HepG2 (cell line): ENCODE results near the gene MADCAM1. TPM values are rescaled to one million over a fixed set of nuclear protein-coding genes. Genes with fewer than 3 reads are reported as not detected.

ENCODE experiments used
- FOXP1 ChIP-seq, 2 experiments: fragments of 450-650 bp in 1 of 2; IDR thresholded peaks; 2 replicates each; pipeline ENCODE4 v1.6.1; 2017 to 2018; ENCODE audit warnings: antibody characterized with exemption in 1 of 2
- NCOA1 ChIP-seq: sonication (generic); formaldehyde crosslinking; IDR thresholded peaks from 2 replicates; pipeline ENCODE4 v1.9.0; 2021; ENCODE audit warnings: missing genetic modification reagents
- POLR2A ChIP-seq, 2 experiments: IDR thresholded peaks; 2 replicates each; pipeline ENCODE4 v1.6.1; 2011; ENCODE audit warnings: low read depth in 2 of 2, low read length in 2 of 2, mild to moderate bottlenecking in 1 of 2, moderate library complexity in 1 of 2; ENCODE audit not compliant: insufficient read depth in 1 of 2
- SP5 ChIP-seq: IDR thresholded peaks from 2 replicates; pipeline ENCODE4 v1.6.1; 2016; ENCODE audit warnings: low read depth, borderline replicate concordance
- SSRP1 ChIP-seq: IDR thresholded peaks from 2 replicates; pipeline ENCODE4 v1.6.1; 2016; ENCODE audit warnings: control low read depth
- YEATS2 ChIP-seq: sonication (generic); formaldehyde crosslinking; IDR thresholded peaks from 2 replicates; pipeline ENCODE4 v1.4.0; 2020; ENCODE audit warnings: missing genetic modification reagents, borderline replicate concordance
- ZNF3 ChIP-seq: IDR thresholded peaks from 2 replicates; pipeline ENCODE4 v1.7.0; 2017; ENCODE audit warnings: inconsistent platforms
- ZNF367 ChIP-seq: sonication (generic); formaldehyde crosslinking; IDR thresholded peaks from 2 replicates; pipeline ENCODE4 v1.4.0; 2020; ENCODE audit warnings: missing genetic modification reagents, borderline replicate concordance
- polyA plus RNA-seq, 8 experiments: library from polyadenylated mRNA; depleted of rRNA in 3 of 8; stranded (reverse) in 7 of 8; unstranded in 1 of 8; fragments of >200 nt; fragmentation: Illumina TruSeq in 4 of 8; extraction: Trizol in 4 of 8; gene quantifications; 2 replicates each; pipeline versions ENCODE4 v1.2.1 to v1.2.3, GENCODE V29; 2011 to 2016; ENCODE audit warnings: low read depth in 4 of 8, missing spikeins in 1 of 8, mixed read lengths in 1 of 8; ENCODE audit not compliant: insufficient read depth in 1 of 8
- total RNA-seq, 5 experiments: library from RNA; depleted of rRNA; stranded (reverse); fragments of >200 nt; fragmentation: Illumina TruSeq; extraction: Trizol; gene quantifications; 2 replicates each; pipeline ENCODE4 v1.2.3, GENCODE V29; 2016; ENCODE audit warnings: low read depth in 1 of 5
- TF ChIP-seq, protein P1 (sequence below): IDR thresholded peaks from 2 replicates; pipeline ENCODE4 v1.6.1; 2016; ENCODE audit warnings: mild to moderate bottlenecking
- TF ChIP-seq, protein P2 (sequence below): sonication (generic); formaldehyde crosslinking; IDR thresholded peaks from 2 replicates; pipeline ENCODE4 v1.5.0; 2020; ENCODE audit warnings: mild to moderate bottlenecking, low read depth, missing genetic modification reagents, borderline replicate concordance
- TF ChIP-seq, protein P3 (sequence below): sonication (generic); formaldehyde crosslinking; IDR thresholded peaks from 2 replicates; pipeline ENCODE4 v1.5.0; 2020; ENCODE audit warnings: mild to moderate bottlenecking, missing genetic modification reagents, borderline replicate concordance
- TF ChIP-seq, protein P4 (sequence below): sonication (generic); formaldehyde crosslinking; IDR thresholded peaks from 2 replicates; pipeline ENCODE4 v1.9.0; 2021; ENCODE audit warnings: missing genetic modification reagents, mild to moderate bottlenecking, borderline replicate concordance
- TF ChIP-seq, protein P5 (sequence below): IDR thresholded peaks from 2 replicates; pipeline ENCODE4 v1.6.1; 2016; ENCODE audit warnings: missing genetic modification reagents, missing compliant biosample characterization
- TF ChIP-seq, protein P6 (sequence below): IDR thresholded peaks from 2 replicates; pipeline ENCODE4 v1.6.1; 2016

Gene MADCAM1
- total and polyA plus RNA-seq, 2 of the 13 experiments (the other 11 are each of a cell fraction or from before 2014, with no cell fraction given): 0.29 to 0.33 TPM

DNA sequence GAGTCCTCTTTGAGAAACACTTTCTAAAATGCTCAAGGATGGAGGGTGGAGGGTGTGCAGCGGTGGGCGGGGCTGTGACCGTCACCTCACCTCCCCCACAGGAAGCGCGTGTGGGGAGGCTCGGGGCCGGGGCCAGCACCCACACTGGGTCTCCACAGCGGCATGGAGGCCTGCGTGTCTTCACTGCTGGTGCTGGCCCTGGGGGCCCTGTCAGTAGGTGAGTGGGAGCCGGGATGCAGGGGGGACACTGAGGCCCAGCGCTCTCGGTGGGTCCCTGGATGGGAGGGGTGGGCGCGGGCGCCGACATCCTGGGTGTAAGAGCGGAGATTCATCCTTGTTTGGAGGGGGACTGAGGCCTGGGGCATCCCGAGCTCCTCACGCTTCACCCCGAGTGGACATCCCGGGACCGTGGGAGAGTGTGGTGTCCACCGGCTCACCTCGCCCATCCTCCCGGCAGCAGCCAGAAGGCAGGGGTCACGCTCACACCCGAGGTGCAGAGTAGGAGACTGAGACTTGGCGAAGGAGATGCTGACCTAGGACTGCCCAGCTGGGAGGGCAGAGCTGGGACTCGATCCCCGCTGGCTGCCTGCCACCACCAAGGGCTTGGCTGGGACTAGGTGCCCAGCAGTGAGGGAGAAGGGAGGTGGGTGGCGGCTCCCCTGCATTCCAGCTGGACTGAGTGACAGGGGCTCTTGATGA is 47.8 kb downstream of the MADCAM1 start, which contains the start of gene GZMM (continued):
- TF ChIP-seq, protein P1, sequence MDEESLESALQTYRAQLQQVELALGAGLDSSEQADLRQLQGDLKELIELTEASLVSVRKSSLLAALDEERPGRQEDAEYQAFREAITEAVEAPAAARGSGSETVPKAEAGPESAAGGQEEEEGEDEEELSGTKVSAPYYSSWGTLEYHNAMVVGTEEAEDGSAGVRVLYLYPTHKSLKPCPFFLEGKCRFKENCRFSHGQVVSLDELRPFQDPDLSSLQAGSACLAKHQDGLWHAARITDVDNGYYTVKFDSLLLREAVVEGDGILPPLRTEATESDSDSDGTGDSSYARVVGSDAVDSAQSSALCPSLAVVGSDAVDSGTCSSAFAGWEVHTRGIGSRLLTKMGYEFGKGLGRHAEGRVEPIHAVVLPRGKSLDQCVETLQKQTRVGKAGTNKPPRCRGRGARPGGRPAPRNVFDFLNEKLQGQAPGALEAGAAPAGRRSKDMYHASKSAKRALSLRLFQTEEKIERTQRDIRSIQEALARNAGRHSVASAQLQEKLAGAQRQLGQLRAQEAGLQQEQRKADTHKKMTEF (CRISPR knock-in tag): no peak
- TF ChIP-seq POLR2A (IDR thresholded peaks at IDR 0.05; ENCODE audit: insufficient read depth in 1 of 2, low read depth in 2 of 2, low read length in 2 of 2) (peak in 1 of 2 experiments; percentile 46; a peak in 2 of 4 replicates), YEATS2 (CRISPR knock-in tag) (no peak), NCOA1 (CRISPR knock-in tag) (no peak), SP5 (CRISPR knock-in tag) (no peak), FOXP1 (IDR thresholded peaks at IDR 0.05) (no peak), FOXP1 (CRISPR knock-in tag; IDR thresholded peaks at IDR 0.05) (no peak), SSRP1 (0 out of 2 replicates have a peak, but pooled peaks have one; percentile 40), ZNF367 (CRISPR knock-in tag) (no peak), ZNF3 (no peak)
- TF ChIP-seq, protein P2, sequence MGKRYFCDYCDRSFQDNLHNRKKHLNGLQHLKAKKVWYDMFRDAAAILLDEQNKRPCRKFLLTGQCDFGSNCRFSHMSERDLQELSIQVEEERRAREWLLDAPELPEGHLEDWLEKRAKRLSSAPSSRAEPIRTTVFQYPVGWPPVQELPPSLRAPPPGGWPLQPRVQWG: no peak
- TF ChIP-seq, protein P3, sequence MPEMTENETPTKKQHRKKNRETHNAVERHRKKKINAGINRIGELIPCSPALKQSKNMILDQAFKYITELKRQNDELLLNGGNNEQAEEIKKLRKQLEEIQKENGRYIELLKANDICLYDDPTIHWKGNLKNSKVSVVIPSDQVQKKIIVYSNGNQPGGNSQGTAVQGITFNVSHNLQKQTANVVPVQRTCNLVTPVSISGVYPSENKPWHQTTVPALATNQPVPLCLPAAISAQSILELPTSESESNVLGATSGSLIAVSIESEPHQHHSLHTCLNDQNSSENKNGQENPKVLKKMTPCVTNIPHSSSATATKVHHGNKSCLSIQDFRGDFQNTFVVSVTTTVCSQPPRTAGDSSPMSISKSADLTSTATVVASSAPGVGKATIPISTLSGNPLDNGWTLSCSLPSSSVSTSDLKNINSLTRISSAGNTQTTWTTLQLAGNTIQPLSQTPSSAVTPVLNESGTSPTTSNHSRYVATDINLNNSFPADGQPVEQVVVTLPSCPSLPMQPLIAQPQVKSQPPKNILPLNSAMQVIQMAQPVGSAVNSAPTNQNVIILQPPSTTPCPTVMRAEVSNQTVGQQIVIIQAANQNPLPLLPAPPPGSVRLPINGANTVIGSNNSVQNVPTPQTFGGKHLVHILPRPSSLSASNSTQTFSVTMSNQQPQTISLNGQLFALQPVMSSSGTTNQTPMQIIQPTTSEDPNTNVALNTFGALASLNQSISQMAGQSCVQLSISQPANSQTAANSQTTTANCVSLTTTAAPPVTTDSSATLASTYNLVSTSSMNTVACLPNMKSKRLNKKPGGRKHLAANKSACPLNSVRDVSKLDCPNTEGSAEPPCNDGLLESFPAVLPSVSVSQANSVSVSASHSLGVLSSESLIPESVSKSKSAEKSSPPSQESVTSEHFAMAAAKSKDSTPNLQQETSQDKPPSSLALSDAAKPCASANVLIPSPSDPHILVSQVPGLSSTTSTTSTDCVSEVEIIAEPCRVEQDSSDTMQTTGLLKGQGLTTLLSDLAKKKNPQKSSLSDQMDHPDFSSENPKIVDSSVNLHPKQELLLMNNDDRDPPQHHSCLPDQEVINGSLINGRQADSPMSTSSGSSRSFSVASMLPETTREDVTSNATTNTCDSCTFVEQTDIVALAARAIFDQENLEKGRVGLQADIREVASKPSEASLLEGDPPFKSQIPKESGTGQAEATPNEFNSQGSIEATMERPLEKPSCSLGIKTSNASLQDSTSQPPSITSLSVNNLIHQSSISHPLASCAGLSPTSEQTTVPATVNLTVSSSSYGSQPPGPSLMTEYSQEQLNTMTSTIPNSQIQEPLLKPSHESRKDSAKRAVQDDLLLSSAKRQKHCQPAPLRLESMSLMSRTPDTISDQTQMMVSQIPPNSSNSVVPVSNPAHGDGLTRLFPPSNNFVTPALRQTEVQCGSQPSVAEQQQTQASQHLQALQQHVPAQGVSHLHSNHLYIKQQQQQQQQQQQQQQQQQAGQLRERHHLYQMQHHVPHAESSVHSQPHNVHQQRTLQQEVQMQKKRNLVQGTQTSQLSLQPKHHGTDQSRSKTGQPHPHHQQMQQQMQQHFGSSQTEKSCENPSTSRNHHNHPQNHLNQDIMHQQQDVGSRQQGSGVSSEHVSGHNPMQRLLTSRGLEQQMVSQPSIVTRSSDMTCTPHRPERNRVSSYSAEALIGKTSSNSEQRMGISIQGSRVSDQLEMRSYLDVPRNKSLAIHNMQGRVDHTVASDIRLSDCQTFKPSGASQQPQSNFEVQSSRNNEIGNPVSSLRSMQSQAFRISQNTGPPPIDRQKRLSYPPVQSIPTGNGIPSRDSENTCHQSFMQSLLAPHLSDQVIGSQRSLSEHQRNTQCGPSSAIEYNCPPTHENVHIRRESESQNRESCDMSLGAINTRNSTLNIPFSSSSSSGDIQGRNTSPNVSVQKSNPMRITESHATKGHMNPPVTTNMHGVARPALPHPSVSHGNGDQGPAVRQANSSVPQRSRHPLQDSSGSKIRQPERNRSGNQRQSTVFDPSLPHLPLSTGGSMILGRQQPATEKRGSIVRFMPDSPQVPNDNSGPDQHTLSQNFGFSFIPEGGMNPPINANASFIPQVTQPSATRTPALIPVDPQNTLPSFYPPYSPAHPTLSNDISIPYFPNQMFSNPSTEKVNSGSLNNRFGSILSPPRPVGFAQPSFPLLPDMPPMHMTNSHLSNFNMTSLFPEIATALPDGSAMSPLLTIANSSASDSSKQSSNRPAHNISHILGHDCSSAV (CRISPR knock-in tag): no peak
- TF ChIP-seq, protein P4, sequence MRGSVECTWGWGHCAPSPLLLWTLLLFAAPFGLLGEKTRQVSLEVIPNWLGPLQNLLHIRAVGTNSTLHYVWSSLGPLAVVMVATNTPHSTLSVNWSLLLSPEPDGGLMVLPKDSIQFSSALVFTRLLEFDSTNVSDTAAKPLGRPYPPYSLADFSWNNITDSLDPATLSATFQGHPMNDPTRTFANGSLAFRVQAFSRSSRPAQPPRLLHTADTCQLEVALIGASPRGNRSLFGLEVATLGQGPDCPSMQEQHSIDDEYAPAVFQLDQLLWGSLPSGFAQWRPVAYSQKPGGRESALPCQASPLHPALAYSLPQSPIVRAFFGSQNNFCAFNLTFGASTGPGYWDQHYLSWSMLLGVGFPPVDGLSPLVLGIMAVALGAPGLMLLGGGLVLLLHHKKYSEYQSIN (CRISPR knock-in tag): no peak
- TF ChIP-seq, protein P5, sequence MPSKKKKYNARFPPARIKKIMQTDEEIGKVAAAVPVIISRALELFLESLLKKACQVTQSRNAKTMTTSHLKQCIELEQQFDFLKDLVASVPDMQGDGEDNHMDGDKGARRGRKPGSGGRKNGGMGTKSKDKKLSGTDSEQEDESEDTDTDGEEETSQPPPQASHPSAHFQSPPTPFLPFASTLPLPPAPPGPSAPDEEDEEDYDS (CRISPR knock-in tag): no peak
- TF ChIP-seq, protein P6, sequence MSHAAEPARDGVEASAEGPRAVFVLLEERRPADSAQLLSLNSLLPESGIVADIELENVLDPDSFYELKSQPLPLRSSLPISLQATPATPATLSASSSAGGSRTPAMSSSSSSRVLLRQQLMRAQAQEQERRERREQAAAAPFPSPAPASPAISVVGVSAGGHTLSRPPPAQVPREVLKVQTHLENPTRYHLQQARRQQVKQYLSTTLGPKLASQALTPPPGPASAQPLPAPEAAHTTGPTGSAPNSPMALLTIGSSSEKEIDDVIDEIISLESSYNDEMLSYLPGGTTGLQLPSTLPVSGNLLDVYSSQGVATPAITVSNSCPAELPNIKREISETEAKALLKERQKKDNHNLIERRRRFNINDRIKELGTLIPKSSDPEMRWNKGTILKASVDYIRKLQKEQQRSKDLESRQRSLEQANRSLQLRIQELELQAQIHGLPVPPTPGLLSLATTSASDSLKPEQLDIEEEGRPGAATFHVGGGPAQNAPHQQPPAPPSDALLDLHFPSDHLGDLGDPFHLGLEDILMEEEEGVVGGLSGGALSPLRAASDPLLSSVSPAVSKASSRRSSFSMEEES (CRISPR knock-in tag): no peak
